HK-2 (cell line): Measurements from ENCODE around the gene GTPBP8.
"Not testable (repeated sequence)": the region's sequence is repeated elsewhere in the genome, so short reads cannot be mapped to it uniquely, and the experiment has no call there.

Source experiments
- DNase-seq: peaks from one replicate; pipeline ENCODE4 v3.0.0-alpha.2; 2018; ENCODE audit not compliant: unreplicated experiment

The GTPBP8 gene

GRCh38 chr3:113000691-113001090 lies 9.9 kb downstream of the GTPBP8 start:
- no peak for DNase-seq

DNA sequence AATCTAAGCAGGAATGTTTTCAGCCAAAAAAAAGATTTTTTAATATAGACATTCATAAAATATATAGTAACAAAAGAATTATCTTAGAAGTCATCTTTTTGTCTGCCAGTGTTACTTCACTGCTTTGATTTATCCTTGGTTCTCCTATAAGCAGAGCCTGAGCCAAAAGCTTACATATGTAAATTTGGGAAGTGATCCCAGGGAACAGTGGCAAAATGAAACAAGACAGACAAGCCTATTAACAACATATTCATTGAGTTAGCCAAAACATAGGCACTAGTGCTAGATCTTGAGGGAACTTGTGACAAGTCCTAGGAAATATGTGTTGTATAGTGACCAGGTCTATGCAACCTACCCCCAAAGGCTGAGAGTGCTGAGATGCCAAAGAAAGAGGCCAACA lies 11.3 kb downstream of the GTPBP8 start:
- DNase-seq = no peak

GRCh38 chr3:113002679-113003078 lies 11.9 kb downstream of the GTPBP8 start:
- DNase-seq = no peak

DNA sequence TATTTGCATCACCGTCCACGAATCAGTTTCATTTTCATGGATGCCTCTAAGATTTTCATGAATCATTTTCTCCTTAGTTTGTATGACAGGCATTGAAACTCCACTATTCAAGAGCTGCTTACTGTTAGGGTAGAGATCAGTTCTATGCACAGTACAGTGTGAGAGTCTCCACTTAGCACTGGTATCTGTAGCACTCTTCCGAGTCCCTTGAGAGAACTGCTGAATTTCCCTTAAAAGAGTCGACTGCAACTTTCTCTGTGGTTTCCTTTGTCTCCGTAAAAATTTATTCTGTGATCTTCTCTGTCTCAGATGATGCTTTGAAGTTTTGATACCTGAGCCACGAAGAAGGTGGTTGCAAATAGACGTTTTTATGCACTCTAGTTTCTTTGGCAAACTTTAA lies 14.8 kb downstream of the GTPBP8 start:
- no peak for DNase-seq

DNA sequence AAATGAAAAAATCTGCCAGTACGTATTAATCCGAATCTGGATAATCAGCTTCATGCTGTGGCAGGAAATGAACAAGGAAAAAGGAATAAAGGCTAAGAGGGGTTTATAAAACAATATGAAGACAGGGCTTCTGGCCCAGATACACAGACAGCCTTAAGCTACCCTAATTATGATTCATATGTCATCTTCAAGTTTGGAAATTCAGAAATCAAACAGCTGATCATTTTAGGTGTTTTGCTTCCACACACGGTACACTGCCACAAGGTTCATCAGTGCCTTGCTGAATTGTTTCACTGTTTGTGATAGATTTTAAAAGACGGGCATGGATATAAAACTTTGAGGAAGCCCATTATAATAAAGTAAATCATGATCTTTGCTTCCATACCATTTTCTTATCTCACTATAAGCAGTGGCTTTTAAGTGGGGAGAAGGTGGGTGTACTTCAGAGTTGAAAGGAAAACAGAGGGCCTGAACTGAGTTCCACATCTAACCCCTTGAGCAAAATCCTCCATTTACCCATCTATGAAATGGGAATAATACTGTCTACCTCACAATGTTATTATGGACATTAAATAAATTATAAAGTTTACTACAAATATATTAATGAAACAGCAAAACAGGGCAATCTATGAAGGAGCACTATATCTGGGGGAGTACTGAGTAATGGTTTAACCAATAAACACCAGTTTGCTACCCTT lies 15.7 kb downstream of the GTPBP8 start:
- DNase-seq = no peak

DNA sequence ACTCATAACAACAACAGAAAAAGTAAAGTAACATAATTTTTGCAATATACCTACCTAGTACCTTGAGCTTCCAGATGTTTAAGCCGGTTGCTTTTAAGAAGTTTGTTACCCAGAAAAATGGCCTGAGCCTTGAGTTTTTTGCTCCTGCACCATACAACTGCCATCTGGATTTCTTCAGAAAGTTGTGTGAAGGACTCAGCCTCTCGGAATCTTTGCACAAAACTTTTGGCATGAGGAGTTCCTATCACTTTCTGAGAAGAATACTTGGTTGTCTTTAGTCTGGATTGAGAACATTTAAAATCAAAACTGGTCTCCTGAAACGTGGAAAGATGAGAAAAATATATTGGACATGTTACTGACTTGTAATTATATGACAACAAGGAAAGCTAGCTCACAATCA lies 17.3 kb downstream of the GTPBP8 start:
- no peak for DNase-seq

GRCh38 chr3:113013593-113013992 lies 22.8 kb downstream of the GTPBP8 start:
- DNase-seq = no peak

DNA sequence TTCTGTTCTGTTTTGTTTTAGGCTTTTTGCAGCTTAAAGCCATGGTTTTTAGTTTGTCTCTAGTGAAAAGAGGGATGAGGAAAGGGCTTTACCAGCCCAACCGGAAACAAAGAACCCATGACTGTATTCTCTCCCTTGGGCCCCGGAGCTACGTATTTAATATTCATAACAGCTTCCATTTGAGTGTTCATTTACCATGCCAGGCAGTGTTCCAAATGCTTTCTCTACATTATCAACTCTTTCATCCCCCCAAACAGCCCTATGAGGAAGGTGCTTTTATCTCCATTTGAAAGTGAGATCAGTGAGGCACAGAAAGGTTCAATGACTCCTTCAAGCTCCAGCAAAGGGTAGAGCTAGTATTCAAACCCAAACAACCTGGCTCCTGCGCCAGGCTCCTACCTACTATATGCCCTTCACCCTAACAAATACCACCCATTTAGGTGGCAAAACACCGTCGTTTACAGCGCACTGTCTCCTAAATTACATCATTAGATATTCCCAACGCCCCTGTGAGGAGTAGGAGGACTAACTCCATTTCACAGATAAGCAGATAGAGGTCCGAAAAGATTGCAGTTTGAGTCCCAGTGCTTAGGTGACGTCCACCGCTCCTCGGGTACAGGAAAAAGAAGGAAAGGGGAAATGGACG lies 27.9 kb downstream of the GTPBP8 start:
- no peak for DNase-seq

- peak; percentile 95 for DNase-seq
Measured at GRCh38 chr3:113019182-113020137, 28.7 kb downstream of the GTPBP8 start.

DNA sequence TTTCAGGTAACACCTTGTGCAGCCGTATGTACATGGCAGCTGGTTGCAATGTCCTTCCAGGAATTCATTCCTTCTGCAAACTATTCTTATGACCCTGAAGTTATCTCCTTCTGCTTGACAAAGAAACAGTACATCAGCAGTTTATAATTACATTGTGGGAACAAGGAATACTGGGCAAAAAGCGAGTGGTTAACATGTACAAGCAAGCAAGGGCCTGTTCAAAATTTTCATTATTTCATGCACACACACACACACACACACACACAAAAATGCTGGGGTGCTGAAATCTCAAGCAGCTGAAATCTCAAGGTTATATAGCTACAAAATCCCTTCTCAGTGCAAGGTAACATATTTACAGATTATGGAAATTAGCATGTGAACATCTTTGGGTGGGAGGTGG lies 30.7 kb downstream of the GTPBP8 start:
- DNase-seq = no peak

DNA sequence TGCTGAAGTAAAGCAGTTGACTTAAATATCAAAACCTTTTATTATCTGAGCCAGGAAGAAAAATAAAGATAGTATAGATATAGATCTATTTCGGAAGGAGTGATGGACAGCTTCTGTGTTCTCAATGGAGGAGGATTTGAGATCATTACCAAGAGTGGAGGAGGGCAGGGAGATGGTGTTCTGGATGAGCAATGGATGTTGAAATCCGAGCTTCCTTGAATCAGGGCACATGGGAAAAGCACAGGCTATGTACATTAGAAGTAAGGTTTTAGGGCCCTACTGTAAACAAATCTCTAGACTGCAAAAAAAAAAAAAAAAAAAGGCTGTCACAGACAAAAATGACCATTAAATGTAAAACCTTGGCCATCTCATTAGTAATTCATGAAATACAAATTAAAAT lies 43.2 kb downstream of the GTPBP8 start:
- no peak for DNase-seq

- peak; percentile 27 for DNase-seq
Measured at GRCh38 chr3:113035387-113035982, 44.7 kb downstream of the GTPBP8 start.

GRCh38 chr3:113038328-113038727 lies 47.5 kb downstream of the GTPBP8 start:
- DNase-seq = no peak

- DNase-seq = no peak
Measured at GRCh38 chr3:113039546-113039945, 48.8 kb downstream of the GTPBP8 start.

- no peak for DNase-seq
Measured at GRCh38 chr3:113040231-113040630, 49.4 kb downstream of the GTPBP8 start.

- DNase-seq = no peak
Measured at GRCh38 chr3:113043686-113044085, 52.9 kb downstream of the GTPBP8 start.

DNA sequence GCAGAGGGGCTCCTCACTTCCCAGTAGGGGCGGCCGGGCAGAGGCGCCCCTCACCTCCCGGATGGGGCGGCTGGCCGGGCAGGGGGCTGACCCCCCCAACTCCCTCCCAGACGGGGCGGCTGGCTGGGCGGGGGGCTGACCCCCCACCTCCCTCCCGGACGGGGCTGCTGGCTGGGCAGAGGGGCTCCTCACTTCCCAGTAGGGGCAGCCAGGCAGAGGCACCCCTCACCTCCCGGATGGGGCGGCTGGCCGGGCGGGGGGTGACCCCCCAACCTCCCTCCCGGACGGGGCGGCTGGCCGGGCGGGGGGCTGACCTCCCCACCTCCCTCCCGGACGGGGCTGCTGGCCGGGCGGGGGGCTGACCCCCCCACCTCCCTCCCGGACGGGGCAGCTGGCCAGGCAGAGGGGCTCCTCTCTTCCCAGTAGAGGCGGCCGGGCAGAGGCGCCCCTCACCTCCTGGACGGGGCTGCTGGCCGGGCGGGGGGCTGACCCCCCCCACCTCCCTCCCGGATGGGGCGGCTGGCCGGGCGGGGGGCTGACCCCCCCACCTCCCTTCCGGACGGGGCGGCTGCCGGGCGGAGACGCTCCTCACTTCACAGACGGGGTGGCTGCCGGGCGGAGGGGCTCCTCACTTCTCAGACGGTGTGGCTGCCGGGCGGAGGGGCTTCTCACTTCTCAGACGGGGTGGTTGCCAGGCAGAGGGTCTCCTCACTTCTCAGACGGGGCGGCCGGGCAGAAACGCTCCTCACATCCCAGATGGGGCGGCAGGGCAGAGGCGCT lies 55.6 kb downstream of the GTPBP8 start:
- not testable (repeated sequence) for DNase-seq

DNA sequence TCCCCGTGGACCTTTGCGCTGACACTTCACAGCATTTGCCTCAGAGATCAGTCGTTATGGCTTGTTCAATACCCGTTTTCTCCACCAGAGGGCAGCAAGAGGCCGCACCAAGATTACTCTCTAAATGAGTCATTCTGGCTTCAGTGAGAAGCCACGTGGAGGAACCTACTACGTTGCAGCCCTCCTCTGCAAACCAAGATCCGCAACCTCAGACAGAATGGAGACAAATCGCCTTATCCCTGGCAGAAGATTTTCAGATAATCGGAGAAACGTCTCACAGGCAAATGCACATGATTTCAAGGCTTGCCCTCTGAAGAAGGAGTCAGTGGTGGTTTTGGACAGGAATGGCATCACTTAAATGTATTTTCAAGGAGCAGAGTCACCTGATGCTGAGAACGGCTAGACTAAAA lies 60.5 kb downstream of the GTPBP8 start:
- DNase-seq = peak; percentile 87
